Loucy (cell line): Measurements from ENCODE around the gene SSTR3.
A peak's percentile ranks its signal among the peaks of the same experiment; 100 is the strongest.

Source experiments
- H2AFZ ChIP-seq: fragments of 200-600 bp; sonication (generic); 2 replicates; pipeline ENCODE4 v1.6.0; 2016; ENCODE audit warnings: antibody characterized with exemption, mild to moderate bottlenecking, low read length, moderate library complexity
- H3F3A ChIP-seq: fragments of 200-600 bp; 2 replicates; pipeline ENCODE4 v1.6.0; 2016; ENCODE audit warnings: antibody characterized with exemption, low read depth, mild to moderate bottlenecking
- H3K27me3 ChIP-seq: fragments of 200-600 bp; sonication (generic); 2 replicates; pipeline ENCODE4 v1.6.1; 2014; ENCODE audit warnings: low read length, mild to moderate bottlenecking; ENCODE audit not compliant: insufficient read depth, poor library complexity, severe bottlenecking
- H3K36me3 ChIP-seq: fragments of 200-600 bp; sonication (generic); 2 replicates; pipeline ENCODE4 v1.6.1; 2016; ENCODE audit warnings: low read length; ENCODE audit not compliant: insufficient read depth
- H3K4me1 ChIP-seq: fragments of 200-600 bp; sonication (generic); 2 replicates; pipeline ENCODE4 v1.5.1; 2014; ENCODE audit warnings: low read length, mild to moderate bottlenecking; ENCODE audit not compliant: insufficient read depth, poor library complexity, severe bottlenecking
- H3K4me2 ChIP-seq: fragments of 200-600 bp; sonication (generic); 2 replicates; pipeline ENCODE4 v1.6.0; 2014; ENCODE audit warnings: antibody characterized with exemption, low read length, low read depth, mild to moderate bottlenecking; ENCODE audit not compliant: poor library complexity, severe bottlenecking
- H3K4me3 ChIP-seq: fragments of 200-600 bp; sonication (generic); 2 replicates; pipeline ENCODE4 v1.5.1; 2014; ENCODE audit warnings: low read length, mild to moderate bottlenecking, mixed read lengths; ENCODE audit not compliant: poor library complexity, severe bottlenecking
- H3K79me2 ChIP-seq: fragments of 200-600 bp; sonication (generic); 2 replicates; pipeline ENCODE4 v1.6.1; 2014; ENCODE audit warnings: low read length; ENCODE audit not compliant: insufficient read depth
- H3K9ac ChIP-seq: fragments of 200-600 bp; sonication (generic); 2 replicates; pipeline ENCODE4 v1.6.0; 2014; ENCODE audit warnings: mild to moderate bottlenecking, low read depth, low read length, moderate library complexity; ENCODE audit not compliant: poor library complexity, severe bottlenecking
- H3K9me2 ChIP-seq: fragments of 200-600 bp; sonication (generic); replicated peaks from 2 replicates; pipeline ENCODE4 v1.6.1; 2016; ENCODE audit warnings: low read depth, low read length, mixed read lengths
- H3K9me3 ChIP-seq: fragments of 200-600 bp; sonication (generic); 2 replicates; pipeline ENCODE4 v1.6.1; 2014; ENCODE audit warnings: mild to moderate bottlenecking, antibody characterized with exemption, low read length, low read depth; ENCODE audit not compliant: insufficient read depth
- H4K20me1 ChIP-seq: fragments of 200-600 bp; sonication (generic); 2 replicates; pipeline ENCODE4 v1.6.0; 2014; ENCODE audit warnings: antibody characterized with exemption, low read length, mild to moderate bottlenecking; ENCODE audit not compliant: insufficient read depth, poor library complexity, severe bottlenecking
- EZH2phosphoT487 ChIP-seq: fragments of 200-600 bp; IDR thresholded peaks from 2 replicates; pipeline ENCODE4 v1.6.1; 2018; ENCODE audit warnings: antibody characterized with exemption, mild to moderate bottlenecking, moderate library complexity, borderline replicate concordance
- TF ChIP-seq, protein P1 (sequence below): fragments of 200-600 bp; sonication (generic); conservative IDR thresholded peaks from 2 replicates; pipeline ENCODE4 v1.5.1; 2014; ENCODE audit warnings: mild to moderate bottlenecking, antibody characterized with exemption, low read length

SSTR3 gene

DNA sequence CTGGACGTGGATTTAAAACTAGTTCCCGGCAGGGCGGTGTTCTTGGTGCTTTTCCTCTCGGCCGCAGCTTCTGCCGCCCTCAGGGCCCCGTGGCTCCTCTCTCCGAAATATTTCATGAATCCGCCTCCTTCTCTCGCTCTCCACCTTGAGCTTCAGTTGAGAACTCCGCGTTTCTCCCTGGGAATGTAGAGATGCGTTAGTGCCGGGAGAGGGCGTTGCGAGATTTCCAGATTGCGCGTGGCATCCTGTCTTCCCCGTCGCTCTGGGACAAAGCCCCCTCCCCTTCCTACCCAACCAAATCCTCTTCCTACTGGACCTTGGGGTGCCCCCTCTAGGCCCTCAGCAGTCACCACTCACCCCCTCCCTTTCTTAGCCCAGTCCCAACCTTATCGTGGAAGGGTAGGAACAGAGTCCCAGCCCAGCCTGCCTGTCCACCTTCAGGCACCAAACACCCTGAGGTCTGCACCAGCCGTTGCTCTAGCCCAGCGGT, 47.3 kb upstream of the SSTR3 start:
- H3K36me3 ChIP-seq = no peaks in the 10 kb centered on the region
- TF ChIP-seq, protein P1, sequence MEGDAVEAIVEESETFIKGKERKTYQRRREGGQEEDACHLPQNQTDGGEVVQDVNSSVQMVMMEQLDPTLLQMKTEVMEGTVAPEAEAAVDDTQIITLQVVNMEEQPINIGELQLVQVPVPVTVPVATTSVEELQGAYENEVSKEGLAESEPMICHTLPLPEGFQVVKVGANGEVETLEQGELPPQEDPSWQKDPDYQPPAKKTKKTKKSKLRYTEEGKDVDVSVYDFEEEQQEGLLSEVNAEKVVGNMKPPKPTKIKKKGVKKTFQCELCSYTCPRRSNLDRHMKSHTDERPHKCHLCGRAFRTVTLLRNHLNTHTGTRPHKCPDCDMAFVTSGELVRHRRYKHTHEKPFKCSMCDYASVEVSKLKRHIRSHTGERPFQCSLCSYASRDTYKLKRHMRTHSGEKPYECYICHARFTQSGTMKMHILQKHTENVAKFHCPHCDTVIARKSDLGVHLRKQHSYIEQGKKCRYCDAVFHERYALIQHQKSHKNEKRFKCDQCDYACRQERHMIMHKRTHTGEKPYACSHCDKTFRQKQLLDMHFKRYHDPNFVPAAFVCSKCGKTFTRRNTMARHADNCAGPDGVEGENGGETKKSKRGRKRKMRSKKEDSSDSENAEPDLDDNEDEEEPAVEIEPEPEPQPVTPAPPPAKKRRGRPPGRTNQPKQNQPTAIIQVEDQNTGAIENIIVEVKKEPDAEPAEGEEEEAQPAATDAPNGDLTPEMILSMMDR = peak; percentile 16; the same call in 1 of the 2 replicates
- no peak for TF ChIP-seq EZH2phosphoT487
- no peaks in the 10 kb centered on the region for H3K79me2 ChIP-seq
- H2AFZ ChIP-seq = no peak overlapping the region
- no peak overlapping the region for H3K4me2 ChIP-seq
- no peak overlapping the region for H3K4me3 ChIP-seq
- no peaks in the 10 kb centered on the region for H4K20me1 ChIP-seq
- no peak overlapping the region for H3K9ac ChIP-seq
- H3K27me3 ChIP-seq = no peaks in the 10 kb centered on the region
- H3K9me3 ChIP-seq = peaks cover 9% of the 10 kb centered on the region; the same call in 1 of the 2 replicates
- H3F3A ChIP-seq = no peaks in the 10 kb centered on the region
- no peaks in the 10 kb centered on the region for H3K9me2 ChIP-seq
- peaks cover 41% of the 10 kb centered on the region for H3K4me1 ChIP-seq

DNA sequence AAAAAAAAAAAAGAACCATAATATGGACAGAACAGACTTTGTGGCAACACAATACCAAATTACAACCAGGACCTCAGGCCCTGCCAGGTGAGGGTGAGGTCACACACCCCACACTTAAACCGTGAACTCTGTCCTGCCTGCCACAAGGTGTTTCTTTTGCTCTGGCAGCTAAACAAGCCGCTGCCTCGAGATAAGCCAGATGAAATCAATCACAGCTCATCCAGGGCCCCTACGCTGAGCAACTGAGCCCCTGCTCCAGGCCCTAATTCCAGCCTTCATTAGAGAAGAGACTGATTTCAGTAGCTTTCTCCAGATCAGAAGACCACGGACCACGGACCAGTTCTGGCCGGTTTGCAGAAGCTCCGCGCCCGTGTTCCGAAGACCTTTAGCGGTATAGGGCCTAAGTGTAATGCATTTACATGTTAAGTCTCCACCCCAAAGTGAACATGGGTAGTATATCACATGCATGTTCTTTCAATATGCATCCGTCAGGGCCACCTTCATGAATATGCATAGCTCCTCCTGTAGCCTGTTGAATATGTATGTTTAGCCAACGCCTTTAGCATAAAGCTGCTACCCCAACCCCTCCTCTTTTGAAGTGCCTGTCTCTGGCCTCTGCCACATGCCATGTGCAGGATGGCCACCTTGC, 46.6 kb upstream of the SSTR3 start:
- peaks cover 45% of the 10 kb centered on the region for H3K4me1 ChIP-seq
- peaks cover 2% of the 10 kb centered on the region; the same call in 1 of the 2 replicates for H3K9me3 ChIP-seq
- no peak overlapping the region for H3K4me2 ChIP-seq
- H3K9me2 ChIP-seq = no peaks in the 10 kb centered on the region
- H3K4me3 ChIP-seq = no peak overlapping the region
- H4K20me1 ChIP-seq = no peaks in the 10 kb centered on the region
- H3K9ac ChIP-seq = no peak overlapping the region
- H3K36me3 ChIP-seq = no peaks in the 10 kb centered on the region
- no peaks in the 10 kb centered on the region for H3F3A ChIP-seq
- no peak overlapping the region for H2AFZ ChIP-seq
- TF ChIP-seq, protein P1 = no peak
- TF ChIP-seq EZH2phosphoT487 = no peak
- no peaks in the 10 kb centered on the region for H3K27me3 ChIP-seq
- H3K79me2 ChIP-seq = no peaks in the 10 kb centered on the region

DNA sequence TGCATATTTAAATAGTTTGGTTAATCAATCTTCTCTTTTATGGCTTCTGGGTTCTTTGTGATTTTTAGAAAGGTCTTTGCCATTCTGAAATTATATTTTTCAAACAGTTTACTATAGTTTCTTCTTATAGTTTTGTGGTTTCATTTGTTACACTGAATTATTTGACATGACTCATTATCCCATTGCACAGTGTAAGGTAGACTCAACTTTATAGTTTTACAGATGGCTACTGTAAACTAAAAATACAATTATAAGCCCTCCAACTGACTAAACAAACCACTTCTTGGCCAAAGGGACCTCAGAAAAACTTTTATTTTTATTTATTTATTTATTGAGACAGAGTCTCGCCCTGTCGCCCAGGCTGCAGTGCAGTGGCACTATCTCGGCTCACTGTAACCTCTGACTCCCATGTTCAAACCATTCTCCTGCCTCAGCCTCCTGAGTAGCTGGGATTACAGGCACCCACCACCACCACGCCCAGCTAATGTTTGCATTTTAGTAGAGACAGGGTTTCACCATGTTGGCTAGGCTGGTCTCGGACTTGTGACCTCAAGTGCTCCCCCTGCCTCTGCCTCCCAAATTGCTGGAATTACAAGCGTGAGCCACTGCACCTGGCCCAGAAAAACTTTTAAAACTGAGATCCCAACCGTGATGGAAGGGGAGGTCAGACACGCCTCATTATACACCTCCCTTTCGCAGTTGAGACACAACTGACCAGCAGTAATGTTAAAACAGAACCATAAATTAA, 45.9 kb upstream of the SSTR3 start:
- H3K9me3 ChIP-seq = no peaks in the 10 kb centered on the region
- H4K20me1 ChIP-seq = no peaks in the 10 kb centered on the region
- H3F3A ChIP-seq = no peaks in the 10 kb centered on the region
- no peak overlapping the region for H3K4me3 ChIP-seq
- H2AFZ ChIP-seq = no peak overlapping the region
- H3K36me3 ChIP-seq = no peaks in the 10 kb centered on the region
- no peaks in the 10 kb centered on the region for H3K27me3 ChIP-seq
- no peak overlapping the region for H3K9ac ChIP-seq
- no peaks in the 10 kb centered on the region for H3K79me2 ChIP-seq
- peaks cover 49% of the 10 kb centered on the region for H3K4me1 ChIP-seq
- TF ChIP-seq EZH2phosphoT487 = no peak
- TF ChIP-seq, protein P1 = 0 out of 2 replicates have a peak, but pooled peaks have one; percentile 18
- no peak overlapping the region for H3K4me2 ChIP-seq
- no peaks in the 10 kb centered on the region for H3K9me2 ChIP-seq
